Pancreas (tissue), 10 donors: Measurements from ENCODE around the gene FRRS1. TPM values are rescaled to one million over a fixed set of nuclear protein-coding genes. Genes with fewer than 3 reads are reported as not detected.

Source experiments
- ATAC-seq, 4 donors: fragments of 200-7000 bp; cut with Tn5 transposase; one replicate each; pipeline versions ENCODE4 v1.8.0 to v1.9.1; 2020; ENCODE audit warnings: mild to moderate bottlenecking in 4 of 4, moderate library complexity in 4 of 4
- DNase-seq, 6 donors: peaks; one replicate each; pipeline ENCODE4 v3.0.0-alpha.2; 2020
- FAIRE-seq: peaks from 2 replicates; lab custom pipeline; 2012; peaks lifted over from hg19 to GRCh38; lab: Jason Lieb, UNC
- H3K27ac ChIP-seq, 4 donors: fragments of 200-600 bp; sonication (generic); 1 replicate in 3 of 4; 2 replicates in 1 of 4; pipeline versions ENCODE4 v1.5.0 to v1.8.0; 2020
- H3K27me3 ChIP-seq, 4 donors: fragments of 200-600 bp; one replicate each; pipeline ENCODE4 v1.8.0; 2021
- H3K36me3 ChIP-seq, 3 donors: fragments of 200-600 bp; sonication (generic) in 1 of 3; one replicate each; pipeline versions ENCODE4 v1.5.0 to v1.8.0; 2020 to 2021
- H3K4me1 ChIP-seq, 3 donors: fragments of 200-600 bp; one replicate each; pipeline ENCODE4 v1.8.0; 2021
- H3K4me3 ChIP-seq, 4 donors: fragments of 200-600 bp; sonication (generic) in 2 of 4; one replicate each; pipeline versions ENCODE4 v1.5.0 to v1.8.0; 2020 to 2021
- H3K9me3 ChIP-seq, 4 donors: fragments of 200-600 bp; one replicate each; pipeline ENCODE4 v1.8.0; 2021
- CTCF ChIP-seq, 4 donors: fragments of 200-600 bp; sonication (generic) in 3 of 4; IDR thresholded peaks; one replicate each; pipeline versions ENCODE4 v1.5.0 to v1.8.0; 2021; ENCODE audit warnings: antibody characterized with exemption in 4 of 4
- WGBS, 2 donors: extraction: QIAGEN DNeasy Blood & Tissue Kit; methylation state at CpG; one replicate each; pipeline ENCODE4 v1.1.7; 2013; 5-methylcytosine and 5-hydroxymethylcytosine counted together
- intact Hi-C, 3 donors: fragments of 100-400 bp; cut with DNase I; formaldehyde crosslinking; loops; one replicate each; pipeline versions ENCODE4 v1.11.1 to v1.14.2; 2022
- polyA plus RNA-seq, 2 donors: library from polyadenylated mRNA; stranded (reverse); fragments of 200-250 nt; gene quantifications; one replicate each; pipeline ENCODE4 v1.2.3, GENCODE V29; 2013
- total RNA-seq, 6 donors: library from RNA; stranded (reverse); fragmentation: NEBNext Ultra II Directional in 4 of 6; extraction: Animal tissue kit (Norgen Biotek cat#: 25700) in 4 of 6; gene quantifications; one replicate each; pipeline versions ENCODE4 v1.2.1 to v1.2.4, GENCODE V29; 2021 to 2023
- donor health status: healthy with polysubstance abuse.
- donor health status: DM: no; HTN: no; CAD: no; lungs with moderate emphysema.
- donor health status: DM: no; HTN: no; CAD: no.
- donor health status: control.
- donor health status: control.
- donor health status: Bipolar disorder and iron deficiency.
- donor health status: DM: yes; HTN: yes; CAD: no.
- donor health status: DM: no; HTN: no; CAD: no.
- donor health status: DM: no; HTN: no; CAD: no.
- donor health status: DM: yes; HTN: yes; CAD: no.

FRRS1 gene
- total and polyA plus RNA-seq, 8 donors = 0.34 to 7.3 (median 1.7) TPM

- no peaks in the 10 kb centered on the region for H3K27me3 ChIP-seq
- no peaks in the 10 kb centered on the region for H3K36me3 ChIP-seq
- H3K27ac ChIP-seq = no peak overlapping the region
- ATAC-seq (peak in 3 of 4 donors; percentile 13 to 76 (median 67)), FAIRE-seq (no peak), DNase-seq (peak in 3 of 6 donors; percentile 20 to 30 (median 22))
- no peak overlapping the region for H3K4me3 ChIP-seq
- no peaks in the 10 kb centered on the region for H3K9me3 ChIP-seq
- no peak for TF ChIP-seq CTCF (IDR thresholded peaks at IDR 0.05)
- no peaks in the 10 kb centered on the region for H3K4me1 ChIP-seq
- intact Hi-C loops = no loop called here
- 29 to 40% methylated on average over 3 of the region's 3 CpGs for WGBS, 2 donors
Measured at GRCh38 chr1:99662539-99663080, 103.8 kb downstream of the FRRS1 start.

- H3K36me3 ChIP-seq = no peaks in the 10 kb centered on the region
- intact Hi-C loops = no loop called here
- H3K4me1 ChIP-seq = no peaks in the 10 kb centered on the region
- no peaks in the 10 kb centered on the region for H3K9me3 ChIP-seq
- FAIRE-seq = no peak
- no peaks in the 10 kb centered on the region for H3K27me3 ChIP-seq
- WGBS, 2 donors = 61 to 67% methylated on average over 3 of the region's 3 CpGs
- no peak for TF ChIP-seq CTCF (IDR thresholded peaks at IDR 0.05)
- peak in 1 of 4 donors; percentile 30 for ATAC-seq
- no peak for DNase-seq
- no peak overlapping the region for H3K4me3 ChIP-seq
- H3K27ac ChIP-seq = no peak overlapping the region
Measured at GRCh38 chr1:99661780-99662179, 104.7 kb downstream of the FRRS1 start.

GRCh38 chr1:99660496-99660895, 105.9 kb downstream of the FRRS1 start:
- FAIRE-seq (no peak), ATAC-seq (peak in 1 of 4 donors; percentile 26), DNase-seq (no peak)
- 63 to 78% methylated on average over 2 of the region's 2 CpGs for WGBS, 2 donors
- intact Hi-C loops = no loop called here
- no peaks in the 10 kb centered on the region for H3K36me3 ChIP-seq
- H3K9me3 ChIP-seq = no peaks in the 10 kb centered on the region
- no peaks in the 10 kb centered on the region for H3K27me3 ChIP-seq
- no peaks in the 10 kb centered on the region for H3K4me1 ChIP-seq
- TF ChIP-seq CTCF (IDR thresholded peaks at IDR 0.05) = no peak
- H3K27ac ChIP-seq = no peak overlapping the region
- no peak overlapping the region for H3K4me3 ChIP-seq

- Histone ChIP-seq H3K36me3 (no peaks in the 10 kb centered on the region), H3K9me3 (no peaks in the 10 kb centered on the region), H3K27me3 (no peaks in the 10 kb centered on the region), H3K4me1 (no peaks in the 10 kb centered on the region), H3K4me3 (no peak overlapping the region), H3K27ac (no peak overlapping the region)
- no peak for DNase-seq
- intact Hi-C loops = no loop called here
- peak in 3 of 4 donors; percentile 28 to 46 (median 43) for ATAC-seq
- no peak for TF ChIP-seq CTCF (IDR thresholded peaks at IDR 0.05)
- FAIRE-seq = no peak
- WGBS, 2 donors = 38 to 40% methylated on average over 2 of the region's 2 CpGs
Measured at GRCh38 chr1:99659755-99660210, 106.7 kb downstream of the FRRS1 start.

Other genes starting within 250 kb of the FRRS1 start
- 1 to 10 TPM; 2.6 to 5.6 (median 4.2) TPM for gene PALMD, start 120.5 kb downstream of the FRRS1 start, total RNA-seq
- gene PALMD, start 120.5 kb downstream of the FRRS1 start, polyA plus RNA-seq = 10 to 100 TPM in 1 of 2 donors, 1 to 10 TPM in 1; 8.8 to 15.4 TPM
- 1 to 10 TPM; 2.9 to 8.1 (median 5.5) TPM for gene AGL, start 83.7 kb upstream of the FRRS1 start, total RNA-seq
- 1 to 10 TPM; 3.0 to 3.9 TPM for gene AGL, start 83.7 kb upstream of the FRRS1 start, polyA plus RNA-seq
- gene SLC35A3, start 203.4 kb upstream of the FRRS1 start, total RNA-seq = 10 to 100 TPM in 3 of 6 donors, 1 to 10 TPM in 3; 7.7 to 15.6 (median 10.2) TPM
- gene SLC35A3, start 203.4 kb upstream of the FRRS1 start, polyA plus RNA-seq = 10 to 100 TPM in 1 of 2 donors, 1 to 10 TPM in 1; 6.3 to 12.5 TPM